K562 (cell line): ENCODE results near the gene ZNF736. TPM values are rescaled to one million over a fixed set of nuclear protein-coding genes. Genes with fewer than 3 reads are reported as not detected.

Source experiments
- ATF1 ChIP-seq, 2 experiments: fragments of 450-650 bp in 1 of 2; IDR thresholded peaks; 2 replicates each; pipeline ENCODE4 v1.6.1; 2016; ENCODE audit warnings: missing compliant biosample characterization in 1 of 2, missing genetic modification characterization in 1 of 2
- ATF7 ChIP-seq: fragments of 450-650 bp; IDR thresholded peaks from 2 replicates; pipeline ENCODE4 v1.7.1; 2014; ENCODE audit warnings: mild to moderate bottlenecking, moderate library complexity
- CTBP1 ChIP-seq: fragments of 450-650 bp; IDR thresholded peaks from 2 replicates; pipeline ENCODE4 v1.6.1; 2016; ENCODE audit warnings: borderline replicate concordance
- MCM5 ChIP-seq: fragments of 450-650 bp; IDR thresholded peaks from 2 replicates; pipeline ENCODE4 v1.6.1; 2016; ENCODE audit warnings: low read depth
- MEIS2 ChIP-seq: fragments of 450-650 bp; IDR thresholded peaks from 2 replicates; pipeline ENCODE4 v1.6.1; 2014; ENCODE audit warnings: mild to moderate bottlenecking; ENCODE audit not compliant: partially characterized antibody
- PTRF ChIP-seq: fragments of 450-650 bp; IDR thresholded peaks from 2 replicates; pipeline ENCODE4 v1.6.1; 2016; ENCODE audit warnings: mild to moderate bottlenecking, missing genetic modification characterization, missing compliant biosample characterization
- RBFOX2 ChIP-seq: fragments of 200-400 bp; formaldehyde crosslinking; IDR thresholded peaks from 2 replicates; pipeline ENCODE4 v1.6.1; 2017; ENCODE audit warnings: low read depth, mild to moderate bottlenecking, low read length, moderate library complexity
- TBP ChIP-seq: optimal IDR thresholded peaks from 2 replicates; pipeline ENCODE3; 2011; ENCODE audit warnings: low read depth, low read length, improper control_type of control experiment
- THAP12 ChIP-seq: fragments of 250-450 bp; sonication (Bioruptor Pico); IDR thresholded peaks from 2 replicates; pipeline ENCODE4 v1.9.0; 2021; ENCODE audit warnings: mild to moderate bottlenecking, inconsistent platforms
- YY1 ChIP-seq, 3 experiments: IDR thresholded peaks; 2 replicates each; pipeline ENCODE4 v1.6.1; 2011; ENCODE audit warnings: low read length in 2 of 3, mild to moderate bottlenecking in 2 of 3, moderate library complexity in 2 of 3, borderline replicate concordance in 1 of 3, control low read depth in 1 of 3, low read depth in 1 of 3; ENCODE audit not compliant: insufficient read depth in 3 of 3, insufficient replicate concordance in 2 of 3, control insufficient read depth in 1 of 3, insufficient read length in 1 of 3; ENCODE audit errors: extremely low read depth in 1 of 3
- ZC3H4 ChIP-seq: sonication (generic); formaldehyde crosslinking; IDR thresholded peaks from 2 replicates; pipeline ENCODE4 v1.9.0; 2021; ENCODE audit warnings: missing genetic modification reagents, borderline replicate concordance
- ZFX ChIP-seq: sonication (generic); formaldehyde crosslinking; IDR thresholded peaks from 2 replicates; pipeline ENCODE4 v1.8.0; 2022; ENCODE audit warnings: mild to moderate bottlenecking, missing genetic modification reagents, moderate library complexity
- ZNF143 ChIP-seq: sonication (generic); formaldehyde crosslinking; IDR thresholded peaks from 2 replicates; pipeline ENCODE4 v1.9.0; 2022; ENCODE audit warnings: mild to moderate bottlenecking, missing genetic modification reagents
- ZNF586 ChIP-seq: fragments of 450-650 bp; formaldehyde crosslinking; conservative IDR thresholded peaks from 2 replicates; pipeline ENCODE4 v1.4.0; 2020; ENCODE audit warnings: mild to moderate bottlenecking, moderate library complexity
- polyA plus RNA-seq, 8 experiments: library from polyadenylated mRNA; depleted of rRNA in 4 of 8; stranded (reverse) in 5 of 8; unstranded in 3 of 8; fragments of >200 nt; fragmentation: Nextera tagmentation in 2 of 8; fragmentation: Illumina TruSeq in 1 of 8; extraction: Ambion mirVana in 2 of 8; extraction: Trizol in 1 of 8; gene quantifications; 2 replicates each; pipeline versions ENCODE4 v1.2.1 to v1.2.3, GENCODE V29; 2011 to 2014; ENCODE audit warnings: inconsistent platforms in 1 of 8, missing spikeins in 1 of 8
- total RNA-seq, 7 experiments: library from RNA; depleted of rRNA in 6 of 7; stranded (reverse); fragments of >200 nt in 6 of 7; fragmentation: Illumina TruSeq in 2 of 7; extraction: Trizol in 2 of 7; gene quantifications; 2 replicates each; pipeline versions ENCODE4 v1.2.1 to v1.2.3, GENCODE V29; 2011 to 2021; ENCODE audit warnings: low replicate concordance in 1 of 7

Gene ZNF736
- total and polyA plus RNA-seq, 9 of the 15 experiments (the other 6 are each of a cell fraction or from before 2014, with no cell fraction given), result 2.7 to 15.6 (median 7.6) TPM

DNA sequence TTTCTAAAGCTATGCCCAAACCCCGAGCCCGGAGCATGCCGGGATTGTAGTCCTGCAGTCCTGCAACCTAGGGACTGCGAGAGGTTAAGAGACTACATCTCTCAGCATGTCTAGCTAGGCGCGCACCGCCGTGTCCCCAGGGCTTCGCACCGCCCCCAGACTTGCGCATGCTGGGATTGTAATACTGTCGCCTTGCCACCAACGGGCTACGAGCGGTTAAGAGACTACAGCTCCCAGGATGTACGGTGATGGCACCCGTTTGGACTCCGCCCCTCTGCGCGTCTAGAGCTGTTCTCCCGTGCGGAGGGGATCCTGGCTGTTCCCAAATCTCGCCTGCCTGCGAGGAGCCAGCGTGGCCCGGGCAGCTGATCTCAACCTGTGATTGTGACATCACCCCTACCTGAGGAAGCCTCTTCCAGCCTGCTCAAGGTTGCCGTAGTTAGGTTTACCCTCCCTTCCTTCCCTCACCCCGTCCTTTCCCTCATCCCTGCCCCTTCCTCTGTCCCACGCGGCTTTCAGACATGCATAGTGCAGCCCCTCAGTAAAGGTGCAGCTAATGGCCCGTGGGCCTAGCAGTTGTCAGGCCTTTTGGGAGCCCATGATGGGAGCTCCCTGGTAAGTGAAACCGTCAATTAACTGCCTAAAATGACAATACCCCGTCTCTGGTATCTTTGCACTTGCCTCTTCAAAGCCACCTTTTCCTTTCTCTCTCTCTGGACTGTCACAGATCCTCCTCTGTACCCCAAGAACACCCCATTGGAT is 6.3 kb upstream of the ZNF736 start (continued):
- TF ChIP-seq RBFOX2 (peak; percentile 61), ATF7 (0 out of 2 replicates have a peak, but pooled peaks have one; percentile 55), ZFX (peak; percentile 85), MEIS2 (peak; percentile 35), PTRF (tag) (no peak), CTBP1 (peak; percentile 47; the same call in 1 of the 2 replicates), YY1 (IDR thresholded peaks at IDR 0.05; ENCODE audit: borderline replicate concordance in 1 of 3, control insufficient read depth in 1 of 3, extremely low read depth in 1 of 3, insufficient read depth in 3 of 3, insufficient read length in 1 of 3, insufficient replicate concordance in 2 of 3, low read depth in 1 of 3, low read length in 2 of 3) (peak in 2 of 3 experiments; percentile 65 to 71), THAP12 (CRISPR knock-in tag) (no peak), ZNF143 (peak; percentile 79), ZNF586 (no peak), TBP (peak; percentile 37), ZC3H4 (no peak), ATF1 (CRISPR knock-in tag; IDR thresholded peaks at IDR 0.05) (no peak), ATF1 (tag; IDR thresholded peaks at IDR 0.05) (peak; percentile 78), MCM5 (no peak)
